Left forelimb (tissue), 1 donor: Measurements from ENCODE around the gene RASD1.
"Not testable (repeated sequence)": the region's sequence is repeated elsewhere in the genome, so short reads cannot be mapped to it uniquely, and the experiment has no call there.

Experiments
- DNase-seq: peaks from one replicate; pipeline ENCODE4 v3.0.0-alpha.2; 2018; ENCODE audit warnings: low spot score

Gene RASD1

DNA sequence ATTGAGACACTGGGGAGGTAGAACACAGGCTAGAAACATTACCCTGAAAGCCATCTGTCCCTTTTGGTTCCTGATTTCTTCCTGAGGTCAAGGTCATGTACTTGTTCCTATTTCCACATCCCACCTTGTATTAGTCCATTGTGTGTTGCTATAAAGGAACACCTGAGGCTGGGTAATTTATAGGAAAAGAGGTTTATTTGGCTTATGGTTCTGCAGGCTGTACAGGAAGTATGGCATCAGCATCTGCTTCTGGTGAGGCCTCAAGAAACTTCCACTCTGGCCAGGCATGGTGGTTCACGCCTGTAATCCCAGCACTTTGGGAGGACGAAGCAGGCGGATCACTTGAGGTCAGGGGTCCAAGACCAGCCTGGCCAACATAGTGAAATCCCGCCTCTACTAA is 26.8 kb downstream of the RASD1 start:
- DNase-seq = no peak

DNA sequence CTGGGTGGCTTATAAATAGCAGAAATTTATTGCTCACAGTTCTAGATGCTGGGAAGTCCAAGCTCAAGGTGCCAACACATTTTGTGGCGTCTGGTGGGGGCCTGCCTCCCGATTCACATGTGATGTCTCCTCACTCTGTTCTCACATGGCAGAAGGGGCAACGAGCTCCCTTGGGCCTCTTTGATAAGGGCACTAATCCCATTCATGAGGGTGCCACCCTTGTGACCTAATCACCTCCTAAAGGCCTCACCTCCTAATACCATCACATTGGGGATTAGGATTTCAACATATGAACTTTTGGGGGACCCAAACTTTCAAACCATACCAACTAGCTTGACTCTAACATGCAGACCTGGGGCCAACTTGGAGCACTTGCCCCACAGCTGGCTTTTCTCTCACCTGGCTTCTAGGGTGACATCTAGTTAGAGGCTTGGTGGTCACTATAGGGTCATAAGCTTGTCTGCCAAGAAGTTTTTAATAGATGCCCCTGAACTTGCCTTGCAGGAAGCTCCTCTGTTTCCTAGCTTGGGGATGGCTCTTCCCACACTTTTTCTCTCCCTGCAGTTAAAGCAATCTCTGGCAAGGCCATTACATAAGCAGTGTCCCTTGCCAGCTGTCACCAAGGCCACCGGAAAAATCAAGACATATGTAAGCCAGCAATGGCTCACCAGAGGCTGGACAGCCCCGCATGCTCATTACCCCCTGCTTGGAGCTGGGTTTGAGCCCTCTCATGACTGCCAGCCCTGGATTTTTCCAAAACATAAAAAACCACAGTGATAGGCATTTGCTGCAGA is 27.8 kb downstream of the RASD1 start:
- DNase-seq = no peak

- no peak for DNase-seq
Observed at GRCh38 chr17:17467720-17468119, 28.5 kb downstream of the RASD1 start.

GRCh38 chr17:17467016-17467415 is 29.2 kb downstream of the RASD1 start:
- no peak for DNase-seq

- DNase-seq = no peak
Observed at GRCh38 chr17:17466511-17466910, 29.7 kb downstream of the RASD1 start.

DNA sequence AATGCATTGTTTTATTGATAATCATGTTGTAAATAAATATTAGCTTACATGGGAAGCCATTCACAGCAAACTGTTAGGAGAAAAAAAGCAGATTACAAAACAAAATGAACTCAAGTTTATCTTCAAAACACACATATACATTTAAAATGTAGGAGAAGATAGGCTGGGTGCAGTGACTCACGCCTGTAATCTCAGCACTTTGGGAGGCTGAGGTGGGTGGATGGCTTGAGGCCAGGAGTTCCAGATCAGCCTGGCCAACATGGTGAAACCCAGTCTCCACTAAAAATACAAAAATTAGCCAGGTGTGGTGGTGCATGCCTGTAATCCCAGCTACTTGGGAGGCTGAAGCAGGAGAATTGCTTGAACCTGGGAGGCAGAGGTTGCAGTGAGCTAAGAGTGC is 30.3 kb downstream of the RASD1 start:
- not testable (repeated sequence) for DNase-seq

GRCh38 chr17:17463821-17464220 is 32.4 kb downstream of the RASD1 start:
- no peak for DNase-seq

GRCh38 chr17:17462048-17462824 is 34.0 kb downstream of the RASD1 start:
- no peak for DNase-seq

DNA sequence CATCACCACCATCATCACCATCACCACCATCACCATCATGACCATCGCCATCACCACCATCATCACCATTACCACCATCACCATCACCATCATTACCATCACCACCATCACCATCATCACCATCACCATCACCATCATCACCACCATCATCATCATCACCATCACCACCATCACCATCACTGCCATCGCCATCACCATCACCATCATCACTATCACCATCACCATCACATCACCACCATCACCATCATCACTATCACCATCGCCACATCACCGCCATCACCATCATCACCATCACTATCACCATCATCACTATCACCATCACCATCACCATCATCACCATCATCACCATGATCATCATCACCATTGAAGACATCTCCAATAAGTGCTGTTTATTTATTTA is 36.2 kb downstream of the RASD1 start:
- DNase-seq = no peak

DNA sequence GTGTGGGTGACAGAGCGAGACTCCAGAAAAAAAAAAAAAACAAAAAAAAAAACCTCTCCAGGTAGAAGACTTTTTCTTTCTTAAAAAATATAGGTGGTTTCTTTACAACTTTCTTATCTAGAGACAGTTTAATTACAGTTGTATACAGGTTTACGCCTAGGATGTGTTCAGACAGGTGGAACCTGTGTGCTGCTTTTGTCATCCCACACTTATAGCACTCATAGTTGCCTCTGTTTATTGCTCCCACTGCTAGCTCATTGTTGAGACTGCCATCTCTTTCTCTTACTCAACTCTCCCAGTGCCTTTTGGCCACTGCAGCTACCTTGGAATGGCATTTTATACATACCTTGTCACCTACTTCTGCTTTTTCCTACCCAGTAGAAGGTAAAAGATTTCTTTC is 38.5 kb downstream of the RASD1 start:
- DNase-seq = no peak

DNA sequence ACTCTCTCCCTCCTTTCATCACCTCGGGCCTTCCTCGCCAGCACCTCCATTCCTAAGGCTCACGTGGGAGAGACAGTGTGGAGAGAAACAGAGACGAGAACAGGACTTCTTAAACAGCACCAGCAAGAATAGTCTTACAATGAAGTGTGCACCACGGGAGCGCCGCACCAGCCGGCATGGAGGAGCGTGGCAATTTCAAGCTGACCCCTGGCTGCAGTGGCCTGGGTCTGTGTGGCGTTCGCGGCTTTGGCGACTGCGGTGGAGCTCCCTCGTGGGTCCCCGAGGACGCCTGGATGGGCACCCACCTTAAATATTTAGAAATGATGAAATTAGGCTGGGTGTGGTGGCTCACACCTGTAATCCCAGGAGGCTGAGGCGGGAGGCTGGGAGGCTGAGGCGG is 39.9 kb downstream of the RASD1 start:
- DNase-seq = no peak

DNA sequence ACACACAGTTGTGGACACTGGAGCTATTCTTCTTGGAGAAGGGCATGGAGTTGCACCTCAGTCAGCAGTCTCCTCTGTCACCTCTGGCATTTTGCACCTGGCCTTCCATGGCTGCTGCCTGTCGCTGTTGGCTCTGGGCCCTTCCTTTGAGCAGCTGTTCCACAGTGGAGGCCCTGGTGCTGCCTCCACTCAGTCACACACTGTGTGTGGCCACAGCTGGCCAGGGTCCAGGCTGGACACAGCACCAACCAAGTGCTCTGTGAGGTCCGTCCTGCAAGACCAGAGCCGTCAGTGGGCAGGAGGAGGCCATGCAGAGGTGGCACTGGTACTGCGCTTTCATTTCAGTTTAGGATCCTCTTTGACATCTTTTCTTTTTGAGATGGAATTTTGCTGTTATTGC is 41.0 kb downstream of the RASD1 start:
- DNase-seq = no peak

DNA sequence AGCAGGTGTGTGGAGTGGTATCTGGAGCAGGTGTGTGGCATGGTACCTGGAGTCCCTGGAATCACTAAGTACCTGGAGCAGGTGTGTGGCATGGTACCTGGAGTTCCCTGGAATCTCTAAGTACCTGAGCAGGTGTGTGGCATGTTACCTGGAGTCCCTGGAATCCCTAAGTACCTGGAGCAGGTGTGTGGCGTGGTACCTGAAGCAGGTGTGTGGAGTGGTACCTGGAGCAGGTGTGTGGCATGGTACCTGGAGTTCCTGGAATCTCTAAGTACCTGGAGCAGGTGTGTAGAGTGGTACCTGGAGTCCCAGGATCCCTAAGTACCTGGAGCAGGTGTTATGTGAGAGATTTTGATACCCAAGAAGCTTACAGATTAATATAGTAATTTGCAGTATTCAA is 41.5 kb downstream of the RASD1 start:
- DNase-seq = not testable (repeated sequence)

GRCh38 chr17:17454276-17454675 is 41.9 kb downstream of the RASD1 start:
- DNase-seq = peak; percentile 17

DNA sequence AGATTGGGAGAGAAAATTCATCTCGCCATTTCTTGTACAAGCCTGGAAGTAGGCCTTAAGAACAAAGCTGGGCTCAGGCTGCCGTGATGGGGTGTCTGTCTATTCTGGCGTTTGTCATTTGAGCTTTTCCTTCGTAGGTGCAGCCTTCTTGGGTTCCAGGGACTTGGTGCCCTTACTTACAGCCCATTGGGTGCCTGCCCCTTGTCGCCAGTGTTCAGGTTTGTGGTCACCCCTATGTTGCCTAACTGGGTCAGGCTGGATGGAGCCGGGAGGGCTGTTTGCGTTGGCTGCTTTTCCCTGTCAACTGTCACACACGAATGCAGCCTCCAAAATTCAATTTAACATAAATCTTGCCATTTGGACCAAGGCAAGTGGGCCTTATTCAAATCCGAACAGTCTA is 43.1 kb downstream of the RASD1 start:
- peak; percentile 30 for DNase-seq

DNA sequence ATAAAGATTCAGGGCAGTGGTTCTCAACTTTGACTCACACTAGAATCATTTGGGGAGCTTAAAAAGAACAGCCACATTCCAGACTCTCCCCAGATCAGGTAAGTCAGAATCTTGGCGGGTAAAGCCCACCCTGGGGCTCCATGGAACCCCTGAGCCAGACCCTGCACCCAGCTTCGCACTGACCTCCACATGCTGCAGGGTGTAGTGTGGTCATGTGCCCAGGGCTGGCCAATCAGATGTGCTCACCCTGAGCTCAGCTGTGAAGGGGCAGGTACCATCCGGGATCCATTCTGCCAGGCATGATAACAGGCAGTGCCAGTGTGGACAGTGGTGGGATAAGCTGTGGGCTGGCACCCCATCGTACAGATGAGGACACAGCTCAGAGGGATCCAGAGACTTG is 47.5 kb downstream of the RASD1 start:
- peak; percentile 46 for DNase-seq

GRCh38 chr17:17448076-17448475 is 48.1 kb downstream of the RASD1 start:
- DNase-seq = no peak

- DNase-seq = no peak
Observed at GRCh38 chr17:17447264-17447663, 48.9 kb downstream of the RASD1 start.

DNA sequence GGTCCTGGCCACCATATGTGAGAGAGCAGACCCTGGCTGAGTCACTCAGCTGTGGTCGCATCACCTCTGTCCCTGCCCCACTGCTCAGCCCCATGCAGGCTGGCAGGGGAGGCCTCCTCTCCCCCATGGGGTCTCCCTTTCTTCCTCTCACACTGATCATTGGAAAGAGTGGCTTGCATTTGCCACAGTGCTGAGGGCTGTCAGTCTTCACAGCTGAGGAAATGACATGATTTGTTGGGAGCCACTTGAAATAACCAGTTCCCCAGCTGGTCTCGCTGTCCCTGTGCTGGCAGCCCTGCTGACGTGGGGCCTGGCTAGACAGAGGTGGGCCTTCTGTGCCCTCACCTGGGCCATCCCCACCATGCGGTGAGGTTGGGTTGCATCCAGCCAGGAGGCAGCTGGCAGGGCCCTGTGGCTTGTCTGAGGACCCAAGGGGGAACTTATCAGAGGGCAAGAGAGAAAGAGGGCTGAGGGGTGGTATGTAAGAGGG is 49.5 kb downstream of the RASD1 start:
- no peak for DNase-seq

DNA sequence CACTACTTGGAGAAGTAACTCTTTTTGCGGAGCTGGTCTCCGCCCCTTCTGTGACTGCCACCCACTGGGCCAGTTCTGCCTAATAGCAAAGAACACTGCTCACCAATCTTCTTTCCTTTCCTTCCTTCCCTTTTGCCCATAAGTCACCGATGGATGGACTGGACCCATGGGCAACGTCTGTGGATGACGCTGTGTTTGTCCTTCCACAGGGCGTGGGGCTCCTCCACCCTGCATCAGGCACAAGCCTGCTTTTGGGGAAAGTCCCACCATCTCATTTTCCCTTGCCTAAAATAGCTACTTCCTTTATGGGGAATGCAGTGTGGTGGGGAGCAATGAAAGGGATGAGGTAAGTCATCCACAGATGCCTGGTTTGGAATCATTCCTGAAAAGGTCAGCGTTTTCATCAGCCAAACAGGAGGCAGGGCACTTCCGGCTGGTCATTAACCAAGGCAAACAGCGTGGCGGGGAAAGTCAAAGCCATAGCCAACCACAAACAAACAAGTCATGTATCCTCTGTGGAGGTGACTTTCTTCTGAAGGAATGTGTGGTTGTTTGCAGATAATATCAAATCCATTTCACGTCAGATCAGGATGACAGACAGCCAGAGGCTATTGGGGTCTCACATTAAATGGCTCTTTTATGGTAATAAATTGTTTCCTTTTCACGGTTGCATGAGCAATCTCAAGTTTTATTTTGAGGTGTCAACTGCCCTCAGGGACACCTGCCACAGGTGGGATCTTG is 50.1 kb downstream of the RASD1 start:
- DNase-seq = no peak

- no peak for DNase-seq
Observed at GRCh38 chr17:17445296-17445924, 50.8 kb downstream of the RASD1 start.
